ENCODE measurements around the gene TNFSF13B.

Gene TNFSF13B

GRCh38 chr13:108350579-108350978 is 81.1 kb downstream of the TNFSF13B start:
- DNase-seq = no peak

- no peak for DNase-seq
Measured at GRCh38 chr13:108352599-108352998, 83.1 kb downstream of the TNFSF13B start.

- DNase-seq = no peak
Measured at GRCh38 chr13:108357228-108357627, 87.7 kb downstream of the TNFSF13B start.

Data from CD4-positive, alpha-beta T cell treated with Interleukin-17A for 1 hour (primary cell).